Measurements from ENCODE around the gene UGGT1. TPM values are rescaled to one million over a fixed set of nuclear protein-coding genes. Genes with fewer than 3 reads are reported as not detected.

UGGT1 gene
- total RNA-seq, 1 donor from 2014 or later: 49.6 TPM

GRCh38 chr2:128241896-128242295 is 150.9 kb downstream of the UGGT1 start:
- ATAC-seq: no peak
- H3K4me1 ChIP-seq: no peaks in the 10 kb centered on the region
- no peaks in the 10 kb centered on the region for H3K36me3 ChIP-seq
- no peak for DNase-seq
- no peaks in the 10 kb centered on the region for H3K9me3 ChIP-seq
- no peaks in the 10 kb centered on the region for H3K27me3 ChIP-seq (ENCODE audit: low read depth)
- H3K4me3 ChIP-seq: no peak overlapping the region
- H3K27ac ChIP-seq: no peak overlapping the region
- intact Hi-C loops (cut with DNase I): no loop called here
- no peak for TF ChIP-seq CTCF (IDR thresholded peaks at IDR 0.05)

Other genes starting within 250 kb of the UGGT1 start
- gene POLR2D, start 233.0 kb upstream of the UGGT1 start, total RNA-seq: 20.5 TPM
- 14.8 TPM for gene AMMECR1L, start 205.2 kb upstream of the UGGT1 start, total RNA-seq
- 20.1 TPM for gene SAP130, start 63.1 kb upstream of the UGGT1 start, total RNA-seq
- gene HS6ST1, start 227.7 kb downstream of the UGGT1 start, total RNA-seq: 26.3 TPM